HCT116 (cell line): ENCODE measurements around the gene TNFRSF8. TPM values are rescaled to one million over a fixed set of nuclear protein-coding genes. Genes with fewer than 3 reads are reported as not detected.

Experiments
- ATAC-seq: fragments of 200-7000 bp; cut with Tn5 transposase; 2 replicates; pipeline ENCODE4 v1.9.1; 2020; ENCODE audit warnings: mild to moderate bottlenecking, moderate library complexity
- BruUV-seq: library from RNA; stranded (reverse); fragments of 400-500 nt; replicated peaks from 2 replicates; lab custom pipeline; 2021; lab: Mats Ljungman, UMichigan
- CTCF ChIA-PET: fragments of 300-600 bp; sonication (Branson Sonifier 250); formaldehyde crosslinking; loops from one replicate; lab custom pipeline; 2021; ENCODE audit warnings: antibody characterized with exemption; lab: Charles Lee
- POLR2A ChIA-PET: fragments of 300-600, 350-600 bp; sonication (Branson Sonifier 250); formaldehyde crosslinking; loops from one replicate; lab custom pipeline; 2021; ENCODE audit warnings: antibody characterized with exemption; lab: Charles Lee
- RAD21 ChIA-PET, 2 experiments: fragments of 300-600 bp; sonication (Branson Sonifier 250); formaldehyde crosslinking; loops; one replicate each; lab custom pipeline; 2023; ENCODE audit warnings: low total read pairs in 2 of 2; ENCODE audit not compliant: uncharacterized antibody in 2 of 2, unreplicated experiment in 2 of 2, low non-redundant PET in 1 of 2; lab: Charles Lee
- DNase-seq: peaks from one replicate; pipeline ENCODE4 v3.0.0-alpha.2; 2010; ENCODE audit warnings: low read depth, low spot score
- H2AFZ ChIP-seq: fragments of 200-600 bp; shearing (Covaris generic), sonication (generic); 2 replicates; pipeline ENCODE4 v1.6.1; 2017; ENCODE audit warnings: low read depth, mixed run types, mixed read lengths, antibody characterized with exemption, low read length; ENCODE audit not compliant: poor library complexity, severe bottlenecking
- H3K27ac ChIP-seq: 2 replicates; pipeline ENCODE4 v1.5.1; 2012; ENCODE audit warnings: low read depth, low read length
- H3K27me3 ChIP-seq: fragments of 200-600 bp; sonication (generic); 2 replicates; pipeline ENCODE4 v1.6.1; 2016; ENCODE audit warnings: mixed run types, low read length, mixed read lengths; ENCODE audit not compliant: insufficient read depth
- H3K36me3 ChIP-seq, 2 experiments: fragments of 200-500 bp in 1 of 2; fragments of 200-600 bp in 1 of 2; sonication (Bioruptor generic) in 1 of 2; sonication (generic) in 1 of 2; 2 replicates each; pipeline versions ENCODE4 v1.5.1 to v1.6.1; 2014 to 2016; ENCODE audit warnings: low read length in 2 of 2, inconsistent platforms in 1 of 2, mixed read lengths in 1 of 2, mixed run types in 1 of 2; ENCODE audit not compliant: insufficient read depth in 2 of 2, control insufficient read depth in 1 of 2
- H3K4me1 ChIP-seq, 2 experiments: fragments of 200-600 bp in 1 of 2; sonication (generic) in 1 of 2; 2 replicates each; pipeline versions ENCODE4 v1.5.1 to v1.6.1; 2012 to 2017; ENCODE audit warnings: low read length in 2 of 2, inconsistent platforms in 1 of 2, mild to moderate bottlenecking in 1 of 2, mixed read lengths in 1 of 2, mixed run types in 1 of 2, moderate library complexity in 1 of 2; ENCODE audit not compliant: insufficient read depth in 2 of 2, control insufficient read depth in 1 of 2
- H3K4me2 ChIP-seq: fragments of 200-600 bp; sonication (generic); 2 replicates; pipeline ENCODE4 v1.6.1; 2017; ENCODE audit warnings: mixed run types, low read length, mixed read lengths
- H3K4me3 ChIP-seq, 2 experiments: fragments of 200-600 bp in 1 of 2; sonication (generic) in 1 of 2; replicated peaks in 1 of 2; 2 replicates each; pipeline ENCODE4 v1.5.1; 2011 to 2016; ENCODE audit warnings: low read length in 2 of 2, control low read depth in 1 of 2, low read depth in 1 of 2, mild to moderate bottlenecking in 1 of 2, mixed read lengths in 1 of 2, mixed run types in 1 of 2
- H3K79me2 ChIP-seq: fragments of 200-600 bp; sonication (generic); 2 replicates; pipeline ENCODE4 v1.6.1; 2017; ENCODE audit warnings: mild to moderate bottlenecking, mixed run types, low read length, moderate library complexity, mixed read lengths; ENCODE audit not compliant: insufficient read depth
- H3K9ac ChIP-seq: fragments of 200-600 bp; sonication (generic); 2 replicates; pipeline ENCODE4 v1.6.1; 2016; ENCODE audit warnings: low read length, mixed read lengths
- H3K9me2 ChIP-seq: fragments of 200-600 bp; sonication (generic), shearing (Covaris generic); 2 replicates; pipeline ENCODE4 v1.6.1; 2017; ENCODE audit warnings: mixed run types, mild to moderate bottlenecking, moderate library complexity; ENCODE audit not compliant: insufficient read depth
- H3K9me3 ChIP-seq, 2 experiments: fragments of 200-500 bp in 1 of 2; fragments of 200-600 bp in 1 of 2; sonication (Bioruptor generic) in 1 of 2; sonication (generic) in 1 of 2; 2 replicates each; pipeline ENCODE4 v1.6.1; 2014 to 2017; ENCODE audit warnings: low read length in 2 of 2, mixed read lengths in 2 of 2, inconsistent platforms in 1 of 2, low read depth in 1 of 2, mild to moderate bottlenecking in 1 of 2, mixed run types in 1 of 2, moderate library complexity in 1 of 2; ENCODE audit not compliant: control insufficient read depth in 1 of 2, insufficient read depth in 1 of 2
- H4K20me1 ChIP-seq: fragments of 200-600 bp; sonication (generic), shearing (Covaris generic); 2 replicates; pipeline ENCODE4 v1.6.1; 2017; ENCODE audit warnings: mixed run types, mild to moderate bottlenecking, moderate library complexity; ENCODE audit not compliant: insufficient read depth
- JUND ChIP-seq: IDR thresholded peaks from 2 replicates; pipeline ENCODE4 v1.6.1; 2012
- SIN3A ChIP-seq: IDR thresholded peaks from 2 replicates; pipeline ENCODE4 v1.6.1; 2012; ENCODE audit warnings: low read depth
- intact Hi-C: fragments of 100-400 bp; cut with micrococcal nuclease; formaldehyde crosslinking; loops from 2 replicates; pipeline ENCODE4 v1.10.0; 2022
- microRNA-seq: library from miRNA; unstranded; fragments of <30 nt; microRNA quantifications from one replicate; pipeline ENCODE4, GENCODE V29; 2016; ENCODE audit warnings: borderline number of aligned reads
- total RNA-seq: library from RNA; stranded (reverse); gene quantifications from one replicate; pipeline ENCODE4 v1.2.1, GENCODE V29; 2021; ENCODE audit not compliant: unreplicated experiment

TNFRSF8 gene
- total RNA-seq, 1 experiment from 2014 or later = 0.17 TPM

DNA sequence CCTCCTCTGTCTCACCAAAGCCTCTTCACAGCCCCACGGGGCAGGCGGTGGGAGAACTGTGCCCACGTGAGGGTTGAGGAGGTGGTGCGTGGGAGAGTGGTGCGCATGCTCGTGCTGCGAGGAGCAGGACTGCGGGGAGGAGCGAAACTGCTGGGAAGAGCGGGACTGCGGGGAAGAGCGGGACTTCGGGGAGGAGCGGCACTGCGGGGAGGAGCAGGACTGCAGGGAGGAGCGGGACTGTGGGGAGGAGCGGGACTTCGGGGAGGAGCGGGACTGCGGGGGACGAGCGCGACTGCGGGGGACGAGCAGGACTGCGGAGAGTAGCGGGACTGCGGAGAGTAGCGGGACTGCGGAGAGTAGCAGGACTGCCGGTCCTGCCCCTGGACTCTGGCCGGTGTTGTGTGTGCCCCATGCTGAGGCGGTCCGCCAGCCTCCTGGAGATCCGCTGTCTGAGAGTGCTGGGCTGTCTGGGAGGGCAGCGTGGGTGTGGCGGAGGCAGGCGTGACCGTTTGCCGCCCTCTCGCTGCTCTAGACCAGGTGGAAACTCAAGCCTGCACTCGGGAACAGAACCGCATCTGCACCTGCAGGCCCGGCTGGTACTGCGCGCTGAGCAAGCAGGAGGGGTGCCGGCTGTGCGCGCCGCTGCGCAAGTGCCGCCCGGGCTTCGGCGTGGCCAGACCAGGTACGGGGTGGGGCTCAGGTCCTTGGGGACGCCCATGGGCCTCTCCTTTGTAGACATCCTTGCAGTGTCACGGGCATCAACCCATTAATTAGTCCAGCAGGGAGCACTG, 128.3 kb downstream of the TNFRSF8 start:
- Histone ChIP-seq H3K27ac (no peak overlapping the region), H3K9ac (no peak overlapping the region), H3K4me1 (peaks cover 0 to 11% of the 10 kb centered on the region in 2 experiments; a peak in 1 of 4 replicates), H3K4me3 (no peak overlapping the region), H3K9me3 (no peaks in the 10 kb centered on the region), H3K27me3 (no peaks in the 10 kb centered on the region), H2AFZ (no peak overlapping the region), H3K4me2 (no peak overlapping the region), H4K20me1 (no peaks in the 10 kb centered on the region), H3K9me2 (no peaks in the 10 kb centered on the region), H3K79me2 (no peaks in the 10 kb centered on the region), H3K36me3 (no peaks in the 10 kb centered on the region)
- TF ChIP-seq SIN3A = no peak
- no peak for TF ChIP-seq JUND
- DNase-seq (no peak), ATAC-seq (no peak)
- POLR2A ChIA-PET = no interaction called here
- CTCF ChIA-PET = interaction anchor here (1.1 kb wide), 1 partner anchor 67 kb away, joined by 4 read pairs; no protein-coding TSS in a partner anchor
- RAD21 ChIA-PET = no interaction called here
- BruUV-seq = no TSS peak
- intact Hi-C loops = no loop called here

Small RNA genes lying within 50 kb of the gene (microRNA-seq; reads per million reads assigned to microRNA genes)
- gene MIR4632 = not detected
- 1.2 reads per million for gene MIR6729
- not detected for gene MIR7846

Other genes with a start within 250 kb of the TNFRSF8 start
- gene NPPA, start 215.5 kb upstream of the TNFRSF8 start, total RNA-seq = not detected
- gene NPPB, start 204.4 kb upstream of the TNFRSF8 start, total RNA-seq = not detected
- gene KIAA2013, start 136.9 kb upstream of the TNFRSF8 start, total RNA-seq = 61.9 TPM
- gene PLOD1, start 128.6 kb upstream of the TNFRSF8 start, total RNA-seq = 175 TPM
- 83.0 TPM for gene MFN2, start 82.9 kb upstream of the TNFRSF8 start, total RNA-seq
- 39.6 TPM for gene MIIP, start 43.8 kb upstream of the TNFRSF8 start, total RNA-seq
- gene TNFRSF1B, start 103.7 kb downstream of the TNFRSF8 start, total RNA-seq = 0.61 TPM
- gene VPS13D, start 166.7 kb downstream of the TNFRSF8 start, total RNA-seq = 31.6 TPM